IMR-90 (cell line): Measurements from ENCODE around the gene KIAA0513. TPM values are rescaled to one million over a fixed set of nuclear protein-coding genes. Genes with fewer than 3 reads are reported as not detected.
A peak's percentile ranks its signal among the peaks of the same experiment; 100 is the strongest.

Source experiments
- ATAC-seq: fragments of 200-7000 bp; cut with Tn5 transposase; 2 replicates; pipeline ENCODE4 v1.9.1; 2020; ENCODE audit warnings: low read depth, mild to moderate bottlenecking, moderate library complexity
- BruUV-seq: library from RNA; stranded (reverse); fragments of 400-500 nt; replicated peaks from 2 replicates; lab custom pipeline; 2021; lab: Mats Ljungman, UMichigan
- CTCF ChIA-PET: fragments of 300-600 bp; formaldehyde crosslinking; extraction: SDS; loops from one replicate; lab custom pipeline; 2021; ENCODE audit warnings: antibody characterized with exemption; lab: Yijun Ruan, JAX
- POLR2A ChIA-PET: fragments of 300-600 bp; sonication (Branson Sonifier 250); formaldehyde crosslinking; loops from one replicate; lab custom pipeline; 2022; ENCODE audit warnings: antibody characterized with exemption; ENCODE audit not compliant: unreplicated experiment; lab: Charles Lee
- DNase-seq: peaks from one replicate; pipeline ENCODE4 v3.0.0; 2013
- H2AFZ ChIP-seq: replicated peaks from 2 replicates; pipeline ENCODE3; 2013; ENCODE audit warnings: low read length, mild to moderate bottlenecking; ENCODE audit not compliant: poor library complexity
- H2AK5ac ChIP-seq: 2 replicates; pipeline ENCODE4 v1.6.1; 2013; ENCODE audit warnings: low read depth, low read length, inconsistent platforms
- H2AK9ac ChIP-seq: replicated peaks from 2 replicates; pipeline ENCODE3; 2013; ENCODE audit warnings: mild to moderate bottlenecking, low read depth, low read length, moderate library complexity; ENCODE audit not compliant: poor library complexity
- H2BK120ac ChIP-seq: 2 replicates; pipeline ENCODE4 v1.6.1; 2013; ENCODE audit warnings: low read depth, low read length, inconsistent platforms
- H2BK15ac ChIP-seq: 3 replicates; pipeline ENCODE4 v1.6.1; 2013; ENCODE audit warnings: low read depth, low read length, inconsistent platforms
- H2BK20ac ChIP-seq: 2 replicates; pipeline ENCODE4 v1.6.1; 2013; ENCODE audit warnings: low read depth, mild to moderate bottlenecking, inconsistent platforms, low read length, moderate library complexity
- H2BK5ac ChIP-seq: 2 replicates; pipeline ENCODE4 v1.6.1; 2013; ENCODE audit warnings: mild to moderate bottlenecking, low read depth, low read length, inconsistent platforms; ENCODE audit not compliant: poor library complexity, severe bottlenecking
- H3K14ac ChIP-seq: replicated peaks from 2 replicates; pipeline ENCODE4 v1.6.1; 2013; ENCODE audit warnings: low read depth, low read length, inconsistent platforms
- H3K18ac ChIP-seq: 2 replicates; pipeline ENCODE4 v1.6.1; 2013; ENCODE audit warnings: low read depth, low read length, control low read depth
- H3K23ac ChIP-seq: 2 replicates; pipeline ENCODE4 v1.6.1; 2013; ENCODE audit warnings: low read depth, low read length, inconsistent platforms
- H3K27ac ChIP-seq: 2 replicates; pipeline ENCODE4 v1.5.1; 2013; ENCODE audit warnings: mild to moderate bottlenecking, control low read depth, low read length; ENCODE audit not compliant: insufficient read depth
- H3K27me3 ChIP-seq: 2 replicates; pipeline ENCODE4 v1.6.1; 2013; ENCODE audit warnings: low read length; ENCODE audit not compliant: control insufficient read depth, insufficient read depth
- H3K36me3 ChIP-seq: 2 replicates; pipeline ENCODE4 v1.6.1; 2013; ENCODE audit warnings: low read length, mixed read lengths; ENCODE audit not compliant: control insufficient read depth, insufficient read depth
- H3K4ac ChIP-seq: 2 replicates; pipeline ENCODE4 v1.6.1; 2013; ENCODE audit warnings: low read depth, low read length, inconsistent platforms
- H3K4me1 ChIP-seq: 2 replicates; pipeline ENCODE4 v1.6.1; 2013; ENCODE audit warnings: low read length, mixed read lengths; ENCODE audit not compliant: control insufficient read depth, insufficient read depth
- H3K4me2 ChIP-seq: 2 replicates; pipeline ENCODE4 v1.6.1; 2013; ENCODE audit warnings: low read depth, mild to moderate bottlenecking, control low read depth, low read length, moderate library complexity
- H3K4me3 ChIP-seq: 2 replicates; pipeline ENCODE4 v1.5.1; 2013; ENCODE audit warnings: low read depth, mild to moderate bottlenecking, control low read depth, low read length, moderate library complexity; ENCODE audit not compliant: insufficient read depth
- H3K56ac ChIP-seq: 2 replicates; pipeline ENCODE4 v1.6.1; 2013; ENCODE audit warnings: low read length, inconsistent platforms; ENCODE audit not compliant: insufficient read depth; ENCODE audit errors: extremely low read depth
- H3K79me1 ChIP-seq, 2 experiments: 2 replicates each; pipeline ENCODE4 v1.6.1; 2013; ENCODE audit warnings: low read length in 2 of 2, inconsistent platforms in 1 of 2, low read depth in 1 of 2
- H3K9ac ChIP-seq: 2 replicates; pipeline ENCODE4 v1.6.1; 2013; ENCODE audit warnings: low read depth, low read length, control low read depth
- H3K9me1 ChIP-seq: 2 replicates; pipeline ENCODE4 v1.6.1; 2013; ENCODE audit warnings: low read length, inconsistent platforms; ENCODE audit not compliant: insufficient read depth
- H3K9me3 ChIP-seq: 2 replicates; pipeline ENCODE4 v1.6.1; 2013; ENCODE audit warnings: low read length; ENCODE audit not compliant: control insufficient read depth, insufficient read depth
- H4K20me1 ChIP-seq: 2 replicates; pipeline ENCODE4 v1.6.1; 2013; ENCODE audit warnings: low read length, inconsistent platforms; ENCODE audit not compliant: insufficient read depth
- H4K5ac ChIP-seq: 2 replicates; pipeline ENCODE4 v1.6.1; 2013; ENCODE audit warnings: mild to moderate bottlenecking, low read depth, low read length, control low read depth
- H4K8ac ChIP-seq, 2 experiments: 2 replicates each; pipeline ENCODE4 v1.6.1; 2013; ENCODE audit warnings: low read depth in 2 of 2, low read length in 2 of 2, control low read depth in 1 of 2, inconsistent platforms in 1 of 2
- H4K91ac ChIP-seq: 2 replicates; pipeline ENCODE4 v1.6.1; 2013; ENCODE audit warnings: low read depth, low read length, inconsistent platforms; ENCODE audit not compliant: insufficient read depth
- CEBPB ChIP-seq: IDR thresholded peaks from 2 replicates; pipeline ENCODE4 v1.6.1; 2012; ENCODE audit warnings: low read depth, low read length, improper control_type of control experiment
- CHD1 ChIP-seq: IDR thresholded peaks from 2 replicates; pipeline ENCODE4 v1.6.1; 2012; ENCODE audit warnings: low read depth, low read length, improper control_type of control experiment
- CTCF ChIP-seq: conservative IDR thresholded peaks from 2 replicates; pipeline ENCODE4 v1.5.1; 2012; ENCODE audit warnings: mild to moderate bottlenecking, low read depth, low read length, improper control_type of control experiment
- ELK1 ChIP-seq: fragments of 150-350 bp; IDR thresholded peaks from 2 replicates; pipeline ENCODE4 v1.6.1; 2016; ENCODE audit warnings: low read depth, mild to moderate bottlenecking, low read length, moderate library complexity, borderline replicate concordance
- RAD21 ChIP-seq: IDR thresholded peaks from 2 replicates; pipeline ENCODE4 v1.6.1; 2012; ENCODE audit warnings: low read length, improper control_type of control experiment
- WGBS, 2 experiments: methylation state at CpG; one replicate each; pipeline versions ENCODE4 v1.1.5 to v1.1.7; 2013; ENCODE audit warnings: missing lambda C conversion rate in 2 of 2; ENCODE audit not compliant: insufficient read length in 1 of 2; ENCODE audit errors: extremely low coverage in 2 of 2; 5-methylcytosine and 5-hydroxymethylcytosine counted together
- dilution Hi-C: fragments of 300-500 bp; cut with HindIII; formaldehyde crosslinking; loops from one replicate; pipeline ENCODE4 v1.14.3; 2018; ENCODE audit warnings: low sequenced_read_pairs; ENCODE audit not compliant: unreplicated experiment
- in situ Hi-C: fragments of 300-500 bp; cut with MboI; formaldehyde crosslinking; loops from 3 replicates; pipeline ENCODE4 v1.14.3; 2019; ENCODE audit warnings: low sequenced_read_pairs, inconsistent platforms, mixed read lengths
- intact Hi-C: fragments of 100-400 bp; cut with micrococcal nuclease; formaldehyde crosslinking; loops from 2 replicates; pipeline ENCODE4 v1.10.0; 2022
- polyA plus RNA-seq, 3 experiments: library from polyadenylated mRNA; depleted of rRNA; stranded (reverse); fragments of >200 nt; gene quantifications; 2 replicates each; pipeline ENCODE4 v1.2.3, GENCODE V29; 2012; ENCODE audit warnings: low replicate concordance in 1 of 3
- total RNA-seq: library from RNA; depleted of rRNA; stranded (reverse); fragments of >200 nt; gene quantifications from 2 replicates; pipeline ENCODE4 v1.2.3, GENCODE V29; 2012

KIAA0513 gene
- total and polyA plus RNA-seq, 2 of the 4 experiments (the other 2 are of a cell fraction) = 9.5 TPM

GRCh38 chr16:85025781-85026653 lies 1.6 kb upstream of the KIAA0513 start:
- peak overlapping the region; percentile 59 for H2AK9ac ChIP-seq
- no peak overlapping the region for H2AFZ ChIP-seq
- H3K9me1 ChIP-seq = peaks cover 2% of the 10 kb centered on the region; the same call in 1 of the 2 replicates
- intact Hi-C loops = no loop called here
- dilution Hi-C loops = no loop called here
- H4K20me1 ChIP-seq = peaks cover 15% of the 10 kb centered on the region; the same call in 1 of the 2 replicates
- no peak overlapping the region for H2BK15ac ChIP-seq
- peaks cover 20% of the 10 kb centered on the region for H3K4me1 ChIP-seq
- H2BK20ac ChIP-seq = no peak overlapping the region
- POLR2A ChIA-PET = no interaction called here
- no peak overlapping the region for H4K91ac ChIP-seq
- H3K4me2 ChIP-seq = peak overlapping the region; percentile 7; the same call in 1 of the 2 replicates
- H3K27me3 ChIP-seq = no peaks in the 10 kb centered on the region
- no peak for TF ChIP-seq ELK1
- no peak for TF ChIP-seq CHD1
- TF ChIP-seq CEBPB = no peak
- TF ChIP-seq CTCF = no peak
- TF ChIP-seq RAD21 = no peak
- no peak for ATAC-seq
- WGBS, 2 experiments = no CpG with 5 or more reads among the region's 8 CpGs
- no peak overlapping the region for H3K18ac ChIP-seq
- H3K79me1 ChIP-seq = peaks cover 11 to 42% of the 10 kb centered on the region in 2 experiments
- H3K23ac ChIP-seq = peak overlapping the region; percentile 80; the same call in 1 of the 2 replicates
- no peak for DNase-seq
- H3K9ac ChIP-seq = no peak overlapping the region
- H3K4ac ChIP-seq = no peak overlapping the region
- H3K9me3 ChIP-seq = no peaks in the 10 kb centered on the region
- no peak overlapping the region for H2BK120ac ChIP-seq
- in situ Hi-C loops = no loop called here
- peak overlapping the region; percentile 24; the same call in 1 of the 2 replicates for H2AK5ac ChIP-seq
- no peak overlapping the region for H3K14ac ChIP-seq
- CTCF ChIA-PET = no interaction called here
- no peak overlapping the region for H4K5ac ChIP-seq
- H3K36me3 ChIP-seq = no peaks in the 10 kb centered on the region
- H4K8ac ChIP-seq = no peak overlapping the region; a peak in 1 of 4 replicates
- no peak overlapping the region for H3K4me3 ChIP-seq
- H2BK5ac ChIP-seq = no peak overlapping the region
- H3K27ac ChIP-seq = no peak overlapping the region
- no peak overlapping the region for H3K56ac ChIP-seq
- BruUV-seq = no TSS peak
